Endothelial cell of umbilical vein (primary cell): ENCODE measurements around the gene SPATA2L.

Experiments used
- CTCF ChIP-seq, 2 donors: IDR thresholded peaks; 1 replicate in 1 of 2; 2 replicates in 1 of 2; pipeline ENCODE4 v1.5.1; 2011; ENCODE audit warnings: low read length in 2 of 2, mild to moderate bottlenecking in 2 of 2, moderate library complexity in 2 of 2, control low read depth in 1 of 2, inconsistent platforms in 1 of 2, low read depth in 1 of 2; ENCODE audit not compliant: insufficient read depth in 1 of 2; ENCODE audit errors: extremely low read depth in 1 of 2
- JUN ChIP-seq: IDR thresholded peaks from 2 replicates; pipeline ENCODE4 v1.6.1; 2011; ENCODE audit warnings: borderline replicate concordance, low read depth; ENCODE audit not compliant: insufficient read length, insufficient read depth
- POLR2AphosphoS5 ChIP-seq: IDR thresholded peaks from 2 replicates; pipeline ENCODE4 v1.6.1; 2012; ENCODE audit warnings: low read depth, mild to moderate bottlenecking, control low read depth, low read length, moderate library complexity; ENCODE audit not compliant: insufficient read depth

DNA sequence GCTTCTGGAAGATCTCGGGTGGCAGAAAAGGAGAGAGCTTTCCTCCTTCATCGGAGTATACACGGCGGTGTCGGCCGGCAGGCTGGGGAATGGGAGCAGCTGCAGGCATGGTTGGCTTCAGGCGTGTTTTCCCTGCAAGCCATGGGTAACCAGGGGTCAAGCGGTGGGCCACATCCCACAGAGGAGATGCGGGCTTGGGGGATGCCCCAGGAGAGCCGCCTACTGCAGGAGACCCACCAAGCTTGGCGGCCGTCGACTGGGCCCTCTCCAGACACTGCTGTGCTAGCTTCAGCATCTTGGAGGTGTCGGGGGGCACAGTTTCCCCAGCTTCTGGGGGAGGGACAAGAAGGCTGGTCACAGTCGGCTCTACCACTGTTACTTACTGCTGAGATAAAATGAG lies 15.0 kb upstream of the SPATA2L start:
- TF ChIP-seq POLR2AphosphoS5 (no peak), CTCF (IDR thresholded peaks at IDR 0.05; ENCODE audit: extremely low read depth in 1 of 2, insufficient read depth in 1 of 2, low read depth in 1 of 2, low read length in 2 of 2) (no peak), JUN (no peak)
